GM12878 (cell line): ENCODE data around the gene HRH2. TPM values are rescaled to one million over a fixed set of nuclear protein-coding genes. Genes with fewer than 3 reads are reported as not detected.
"Not testable (repeated sequence)": the region's sequence is repeated elsewhere in the genome, so short reads cannot be mapped to it uniquely, and the experiment has no call there.

ENCODE experiments used
- ATAC-seq: fragments of 200-7000 bp; cut with Tn5 transposase; 3 replicates; pipeline ENCODE4 v1.9.1; 2020; ENCODE audit warnings: mild to moderate bottlenecking, moderate library complexity
- BruUV-seq: library from RNA; stranded (reverse); fragments of 400-500 nt; replicated peaks from 2 replicates; lab custom pipeline; 2021; lab: Mats Ljungman, UMichigan
- CTCF ChIA-PET: fragments of 300-600 bp; sonication (Branson Sonifier 250); formaldehyde crosslinking; extraction: SDS; loops from one replicate; lab custom pipeline; 2021; ENCODE audit warnings: inconsistent platforms; lab: Yijun Ruan, JAX
- POLR2A ChIA-PET: fragments of 350-600 bp; formaldehyde crosslinking; extraction: SDS; loops from one replicate; lab custom pipeline; 2021; ENCODE audit warnings: inconsistent platforms; lab: Charles Lee
- RAD21 ChIA-PET: fragments of 300-600 bp; sonication (Branson Sonifier 250); formaldehyde crosslinking; loops from one replicate; lab custom pipeline; 2023; ENCODE audit warnings: antibody characterized with exemption; ENCODE audit not compliant: unreplicated experiment; lab: Charles Lee
- SMC1A ChIA-PET: fragments of 300-600 bp; sonication (Branson Sonifier 250); formaldehyde crosslinking; loops from one replicate; lab custom pipeline; 2023; ENCODE audit not compliant: unreplicated experiment, uncharacterized antibody; lab: Charles Lee
- DNase-seq: peaks from one replicate; pipeline ENCODE4 v3.0.0-alpha.2; 2011; ENCODE audit warnings: low read depth, low spot score
- FAIRE-seq: peaks from 3 replicates; lab custom pipeline; 2011; peaks lifted over from hg19 to GRCh38; lab: Jason Lieb, UNC
- H2AFZ ChIP-seq: 2 replicates; pipeline ENCODE4 v1.6.0; 2011; ENCODE audit warnings: low read depth, low read length, control low read depth; ENCODE audit not compliant: control insufficient read depth
- H3K27ac ChIP-seq: 2 replicates; pipeline ENCODE4 v1.5.1; 2011; ENCODE audit warnings: control low read depth; ENCODE audit not compliant: control insufficient read depth, insufficient read depth
- H3K27me3 ChIP-seq, 2 experiments: replicated peaks in 1 of 2; 2 replicates each; pipeline versions ENCODE4 v1.6.0 to v1.6.1; 2011; ENCODE audit warnings: low read length in 1 of 2; ENCODE audit not compliant: control insufficient read depth in 2 of 2, insufficient read depth in 2 of 2
- H3K36me3 ChIP-seq, 2 experiments: 2 replicates each; pipeline ENCODE4 v1.5.1; 2011; ENCODE audit warnings: low read length in 1 of 2; ENCODE audit not compliant: control insufficient read depth in 2 of 2, insufficient read depth in 2 of 2
- H3K4me1 ChIP-seq: 2 replicates; pipeline ENCODE4 v1.6.1; 2011; ENCODE audit warnings: mild to moderate bottlenecking, low read length, moderate library complexity, mixed read lengths; ENCODE audit not compliant: control insufficient read depth, insufficient read depth
- H3K4me2 ChIP-seq: 2 replicates; pipeline ENCODE4 v1.6.0; 2011; ENCODE audit warnings: control low read depth; ENCODE audit not compliant: control insufficient read depth, insufficient read depth
- H3K4me3 ChIP-seq: fragments of 200-600 bp; sonication (generic); 2 replicates; pipeline ENCODE4 v1.5.1; 2016
- H3K79me2 ChIP-seq: 2 replicates; pipeline ENCODE4 v1.6.0; 2011; ENCODE audit warnings: low read length; ENCODE audit not compliant: control insufficient read depth, insufficient read depth
- H3K9ac ChIP-seq: 2 replicates; pipeline ENCODE4 v1.8.0; 2011; ENCODE audit warnings: low read length, control low read depth, mixed read lengths; ENCODE audit not compliant: control insufficient read depth, insufficient read depth
- H3K9me3 ChIP-seq: replicated peaks from 3 replicates; pipeline ENCODE4 v1.5.1; 2011; ENCODE audit warnings: mild to moderate bottlenecking, low read length; ENCODE audit not compliant: control insufficient read depth, insufficient read depth
- H4K20me1 ChIP-seq: 2 replicates; pipeline ENCODE4 v1.6.0; 2011; ENCODE audit not compliant: control insufficient read depth, insufficient read depth
- NFYA ChIP-seq: IDR thresholded peaks from 2 replicates; pipeline ENCODE4 v1.6.1; 2011; ENCODE audit warnings: low read depth, mild to moderate bottlenecking, low read length, improper control_type of control experiment, borderline replicate concordance
- RBBP5 ChIP-seq: fragments of 200-600 bp; sonication (generic); conservative IDR thresholded peaks from 2 replicates; pipeline ENCODE4 v1.6.1; 2016
- RUNX3 ChIP-seq: IDR thresholded peaks from 2 replicates; pipeline ENCODE4 v1.6.1; 2012; ENCODE audit warnings: low read length, inconsistent platforms
- SPI1 ChIP-seq: IDR thresholded peaks from 2 replicates; pipeline ENCODE4 v1.6.1; 2011; ENCODE audit warnings: low read depth, mild to moderate bottlenecking, low read length, moderate library complexity, borderline replicate concordance; ENCODE audit not compliant: insufficient read depth
- SRF ChIP-seq, 2 experiments: IDR thresholded peaks; 2 replicates each; pipeline ENCODE4 v1.6.1; 2011; ENCODE audit warnings: low read depth in 2 of 2, low read length in 2 of 2, mild to moderate bottlenecking in 1 of 2, moderate library complexity in 1 of 2
- TBL1XR1 ChIP-seq: IDR thresholded peaks from 2 replicates; pipeline ENCODE4 v1.6.1; 2012; ENCODE audit warnings: low read depth, low read length, improper control_type of control experiment
- TCF7 ChIP-seq: IDR thresholded peaks from 2 replicates; pipeline ENCODE4 v1.6.1; 2014; ENCODE audit warnings: antibody characterized with exemption, borderline replicate concordance
- WGBS: methylation state at CpG from one replicate; pipeline ENCODE4 v1.1.6; 2016; ENCODE audit warnings: low lambda C conversion rate; ENCODE audit not compliant: insufficient replicate concordance, insufficient coverage; ENCODE audit errors: missing lambda C conversion rate; 5-methylcytosine and 5-hydroxymethylcytosine counted together
- in situ Hi-C: fragments of 300-500 bp; cut with MboI; formaldehyde crosslinking; loops from 9 replicates; pipeline ENCODE4 v1.14.3; 2018; ENCODE audit warnings: mixed read lengths
- intact Hi-C: fragments of 100-400 bp; cut with micrococcal nuclease; formaldehyde crosslinking; loops from one replicate; pipeline ENCODE4 v1.14.2; 2022; ENCODE audit not compliant: unreplicated experiment
- polyA plus RNA-seq, 11 experiments: library from polyadenylated mRNA; depleted of rRNA in 4 of 11; unstranded in 6 of 11; stranded (reverse) in 5 of 11; fragments of >200 nt; fragmentation: Nextera tagmentation in 4 of 11; fragmentation: Illumina TruSeq in 1 of 11; extraction: Ambion mirVana in 4 of 11; extraction: Trizol in 1 of 11; gene quantifications; 1 replicate in 1 of 11; 2 replicates in 10 of 11; pipeline versions ENCODE4 v1.2.1 to v1.2.3, GENCODE V29; 2011 to 2016; ENCODE audit warnings: inconsistent platforms in 2 of 11, missing spikeins in 2 of 11, low read depth in 1 of 11
- total RNA-seq, 4 experiments: library from RNA; depleted of rRNA in 3 of 4; stranded (reverse); fragments of >200 nt in 3 of 4; fragmentation: Illumina TruSeq in 1 of 4; extraction: Trizol in 1 of 4; gene quantifications; 2 replicates each; pipeline versions ENCODE4 v1.2.1 to v1.2.3, GENCODE V29; 2013 to 2021
- TF ChIP-seq, protein P1 (sequence below): fragments of 450-650 bp; IDR thresholded peaks from 2 replicates; pipeline ENCODE4 v1.6.1; 2016; ENCODE audit warnings: mild to moderate bottlenecking

The HRH2 gene
- total and polyA plus RNA-seq, 10 of the 15 experiments (the other 5 are each of a cell fraction or from before 2014, with no cell fraction given): 0.01 to 0.05 (median 0.03) TPM; not detected in 7

GRCh38 chr5:175752826-175753535 is 95.1 kb downstream of the HRH2 start (continued):
- TF ChIP-seq SPI1: no peak
- no peak for TF ChIP-seq RBBP5
- no peak for TF ChIP-seq NFYA
- TF ChIP-seq SRF (IDR thresholded peaks at IDR 0.05; ENCODE audit: low read depth in 2 of 2, low read length in 2 of 2): no peak
- TF ChIP-seq, all 136 proteins: peak for 0

GRCh38 chr5:175753536-175754402 is 95.9 kb downstream of the HRH2 start:
- 50% methylated on average over 19 of the region's 19 CpGs for WGBS
- ChIA-PET POLR2A (no interaction called here), RAD21 (no interaction called here), CTCF (no interaction called here), SMC1A (no interaction called here)
- H4K20me1 ChIP-seq: no peaks in the 10 kb centered on the region
- no peak overlapping the region for H3K9ac ChIP-seq
- DNase-seq: no peak
- H3K9me3 ChIP-seq: no peaks in the 10 kb centered on the region
- intact Hi-C loops (no loop called here), in situ Hi-C loops (no loop called here)
- H2AFZ ChIP-seq: no peak overlapping the region
- no peak for FAIRE-seq
- H3K4me2 ChIP-seq: no peak overlapping the region
- no peak overlapping the region for H3K27ac ChIP-seq
- no peaks in the 10 kb centered on the region for H3K4me1 ChIP-seq
- H3K79me2 ChIP-seq: no peaks in the 10 kb centered on the region
- no peak for ATAC-seq
- no TSS peak for BruUV-seq
- TF ChIP-seq, protein P1, sequence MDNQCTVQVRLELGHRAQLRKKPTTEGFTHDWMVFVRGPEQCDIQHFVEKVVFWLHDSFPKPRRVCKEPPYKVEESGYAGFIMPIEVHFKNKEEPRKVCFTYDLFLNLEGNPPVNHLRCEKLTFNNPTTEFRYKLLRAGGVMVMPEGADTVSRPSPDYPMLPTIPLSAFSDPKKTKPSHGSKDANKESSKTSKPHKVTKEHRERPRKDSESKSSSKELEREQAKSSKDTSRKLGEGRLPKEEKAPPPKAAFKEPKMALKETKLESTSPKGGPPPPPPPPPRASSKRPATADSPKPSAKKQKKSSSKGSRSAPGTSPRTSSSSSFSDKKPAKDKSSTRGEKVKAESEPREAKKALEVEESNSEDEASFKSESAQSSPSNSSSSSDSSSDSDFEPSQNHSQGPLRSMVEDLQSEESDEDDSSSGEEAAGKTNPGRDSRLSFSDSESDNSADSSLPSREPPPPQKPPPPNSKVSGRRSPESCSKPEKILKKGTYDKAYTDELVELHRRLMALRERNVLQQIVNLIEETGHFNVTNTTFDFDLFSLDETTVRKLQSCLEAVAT: no peak
- TF ChIP-seq RUNX3: no peak
- TF ChIP-seq TCF7: no peak
- TF ChIP-seq TBL1XR1: no peak
- no peaks in the 10 kb centered on the region; a peak in 2 of 4 replicates for H3K27me3 ChIP-seq
- no peaks in the 10 kb centered on the region for H3K36me3 ChIP-seq
- H3K4me3 ChIP-seq: no peak overlapping the region

GRCh38 chr5:175759991-175760390 is 102.1 kb downstream of the HRH2 start:
- ATAC-seq, POLR2A ChIA-PET, DNase-seq: not testable (repeated sequence)

More at GRCh38 chr5:175759991-175760390, 102.1 kb downstream of the HRH2 start:
- H3K36me3 ChIP-seq, H3K4me3 ChIP-seq, RAD21 ChIA-PET, H3K79me2 ChIP-seq, H3K4me1 ChIP-seq, CTCF ChIA-PET, H3K27ac ChIP-seq, H3K27me3 ChIP-seq, BruUV-seq, H3K9ac ChIP-seq, intact Hi-C loops, SMC1A ChIA-PET, H3K4me2 ChIP-seq, FAIRE-seq, H4K20me1 ChIP-seq, H3K9me3 ChIP-seq, H2AFZ ChIP-seq, in situ Hi-C loops: not testable (repeated sequence)
- 0% methylated on average over 1 of the region's 1 CpG for WGBS
